ENCODE data around the gene B4GALNT3.

The B4GALNT3 gene

GRCh38 chr12:541676-542324 is 82.1 kb downstream of the B4GALNT3 start:
- DNase-seq, result no peak

GRCh38 chr12:542395-543113 is 82.8 kb downstream of the B4GALNT3 start:
- DNase-seq, result no peak

- no peak for DNase-seq
Measured at GRCh38 chr12:543114-543451, 83.3 kb downstream of the B4GALNT3 start.

- no peak for DNase-seq
Measured at GRCh38 chr12:544142-544541, 84.4 kb downstream of the B4GALNT3 start.

GRCh38 chr12:544941-545635 is 85.3 kb downstream of the B4GALNT3 start:
- no peak for DNase-seq

GRCh38 chr12:545835-546234 is 86.1 kb downstream of the B4GALNT3 start:
- no peak for DNase-seq

GRCh38 chr12:546265-546919 is 86.7 kb downstream of the B4GALNT3 start:
- DNase-seq, result no peak

GRCh38 chr12:546920-547845 is 87.4 kb downstream of the B4GALNT3 start:
- DNase-seq, result peak; percentile 61

- DNase-seq, result no peak
Measured at GRCh38 chr12:547883-548470, 88.2 kb downstream of the B4GALNT3 start.

GRCh38 chr12:549476-550082 is 89.8 kb downstream of the B4GALNT3 start:
- DNase-seq, result no peak

GRCh38 chr12:550473-551260 is 90.9 kb downstream of the B4GALNT3 start:
- DNase-seq, result no peak

GRCh38 chr12:552466-552865 is 92.7 kb downstream of the B4GALNT3 start:
- no peak for DNase-seq

- no peak for DNase-seq
Measured at GRCh38 chr12:553216-554000, 93.7 kb downstream of the B4GALNT3 start.

- no peak for DNase-seq
Measured at GRCh38 chr12:554001-554285, 94.2 kb downstream of the B4GALNT3 start.

GRCh38 chr12:556498-556897 is 96.8 kb downstream of the B4GALNT3 start:
- no peak for DNase-seq

- no peak for DNase-seq
Measured at GRCh38 chr12:558580-558979, 98.8 kb downstream of the B4GALNT3 start.

- no peak for DNase-seq
Measured at GRCh38 chr12:559208-559905, 99.6 kb downstream of the B4GALNT3 start.

- DNase-seq, result no peak
Measured at GRCh38 chr12:559906-560455, 100.2 kb downstream of the B4GALNT3 start.

GRCh38 chr12:560691-561390 is 101.1 kb downstream of the B4GALNT3 start:
- DNase-seq, result no peak

Data from midbrain (tissue), 1 donor.